HK-2 (cell line): Measurements from ENCODE around the gene ACR.
"Not testable (repeated sequence)": the region's sequence is repeated elsewhere in the genome, so short reads cannot be mapped to it uniquely, and the experiment has no call there.

ENCODE experiments used
- DNase-seq: peaks from one replicate; pipeline ENCODE4 v3.0.0-alpha.2; 2018; ENCODE audit not compliant: unreplicated experiment

Gene ACR

DNA sequence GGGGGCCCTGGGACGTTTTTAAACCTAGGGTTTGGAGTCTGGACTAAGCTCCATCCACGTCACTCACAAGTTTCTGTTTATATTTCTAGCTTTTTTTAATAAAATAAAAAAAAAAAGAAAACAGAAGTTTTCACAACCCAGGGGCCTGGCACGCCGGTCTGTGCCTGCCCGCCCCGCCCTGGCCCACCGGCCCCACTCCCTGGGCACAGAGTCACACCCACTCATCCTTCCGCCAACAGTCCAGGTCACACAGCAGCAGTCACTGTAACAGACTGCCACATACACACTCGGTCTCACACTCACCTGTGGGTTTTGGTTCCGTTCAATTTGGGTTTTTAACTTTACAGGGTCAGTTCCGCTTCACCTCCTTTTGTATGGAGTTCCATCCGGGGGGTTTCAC is 5.3 kb upstream of the ACR start:
- DNase-seq: no peak

DNA sequence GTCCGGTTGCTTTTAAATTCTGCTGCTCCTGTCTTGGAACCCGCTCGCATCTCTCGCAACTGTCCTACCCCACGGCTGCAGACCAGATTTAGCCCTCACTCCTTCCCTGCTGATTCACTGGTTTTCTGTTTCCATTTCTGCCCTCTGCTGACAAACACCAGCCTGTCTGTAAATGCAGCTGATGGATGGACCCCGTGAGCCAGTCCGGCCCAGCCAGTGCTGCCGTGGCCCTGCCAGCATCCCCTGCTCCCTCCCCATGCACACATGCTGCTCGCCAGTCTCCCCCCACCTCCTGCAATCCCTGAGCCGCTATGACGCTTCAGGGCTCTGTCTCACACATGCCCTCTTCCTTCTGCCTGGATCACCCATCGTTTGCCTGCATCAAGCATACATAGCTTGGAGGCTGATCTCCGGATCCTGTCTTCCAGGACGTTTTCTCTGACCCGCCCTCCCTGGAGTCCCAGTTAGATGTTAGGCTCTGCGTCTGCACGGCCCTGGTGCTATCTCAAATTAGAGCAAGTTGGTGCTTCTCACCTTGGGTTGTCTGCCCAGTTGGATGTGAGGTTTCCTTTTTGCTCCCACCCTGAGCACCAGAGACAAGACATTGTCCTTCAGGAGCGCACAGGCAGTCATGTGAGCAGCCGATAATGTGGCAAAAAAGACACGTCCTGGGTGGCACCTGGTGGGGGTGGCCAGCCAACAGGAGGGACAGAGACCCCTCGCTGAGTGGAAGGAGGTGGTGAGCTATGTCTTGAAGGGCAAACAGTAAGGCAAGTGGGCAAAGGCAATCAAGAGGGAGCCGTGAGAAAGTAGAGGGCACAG is 4.3 kb upstream of the ACR start:
- DNase-seq: no peak

DNA sequence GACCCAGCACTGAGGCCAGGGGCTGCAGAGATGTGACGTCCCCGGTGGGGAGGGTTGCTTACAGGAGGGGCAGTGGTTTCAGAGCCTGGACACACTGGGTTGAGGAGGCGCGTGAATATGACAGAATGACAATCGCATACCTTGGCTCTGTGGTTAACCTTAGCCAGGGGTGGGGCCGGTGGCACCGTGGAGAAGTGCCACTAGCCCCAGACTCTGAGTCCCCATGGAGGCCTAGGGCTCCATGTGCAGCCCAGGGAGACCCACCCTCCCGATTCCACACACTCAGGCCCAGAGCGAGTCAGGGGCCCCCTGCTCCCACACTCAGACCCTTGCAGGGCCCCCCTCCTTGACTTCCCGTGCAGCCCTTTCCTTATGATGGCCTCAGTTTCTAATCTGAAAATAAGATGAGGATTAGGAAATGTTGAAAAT is 3.6 kb upstream of the ACR start:
- DNase-seq: no peak

DNA sequence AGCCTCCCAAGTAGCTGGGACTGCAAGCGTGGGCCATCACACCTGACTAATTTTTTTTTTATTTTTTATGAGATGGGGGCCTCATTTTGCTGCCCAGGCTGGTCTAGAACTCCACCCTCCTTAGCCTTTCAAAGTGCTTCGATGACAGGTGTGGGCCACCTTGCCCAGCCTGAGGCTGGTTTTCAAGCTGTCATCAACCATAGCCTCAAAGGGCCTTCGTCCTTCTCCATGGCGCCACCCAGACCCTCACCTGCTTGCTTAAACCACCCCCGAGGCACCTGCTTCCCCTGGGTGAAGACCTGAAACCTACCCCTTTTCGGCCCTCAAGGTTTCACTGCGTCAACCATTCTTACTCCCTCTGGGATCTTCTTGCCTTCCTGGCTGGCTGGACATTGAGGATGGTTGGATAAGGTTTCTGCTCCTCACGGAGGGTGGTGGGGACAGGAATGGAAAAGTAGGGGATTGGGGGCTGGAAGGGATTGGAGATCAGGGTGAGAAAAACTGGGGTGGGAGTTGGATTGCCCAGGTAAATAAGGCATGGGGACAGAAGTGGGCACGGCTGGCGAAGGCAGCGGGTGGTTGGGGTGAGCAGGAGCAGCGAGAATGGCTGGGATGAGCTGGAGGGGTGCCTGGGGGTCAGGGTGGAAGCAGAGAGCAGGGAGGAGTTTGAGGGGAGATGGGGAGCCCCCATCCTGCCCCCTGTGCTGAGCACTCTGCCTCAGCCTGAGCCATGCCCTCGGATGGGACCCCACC is 2.8 kb upstream of the ACR start:
- DNase-seq: no peak

DNA sequence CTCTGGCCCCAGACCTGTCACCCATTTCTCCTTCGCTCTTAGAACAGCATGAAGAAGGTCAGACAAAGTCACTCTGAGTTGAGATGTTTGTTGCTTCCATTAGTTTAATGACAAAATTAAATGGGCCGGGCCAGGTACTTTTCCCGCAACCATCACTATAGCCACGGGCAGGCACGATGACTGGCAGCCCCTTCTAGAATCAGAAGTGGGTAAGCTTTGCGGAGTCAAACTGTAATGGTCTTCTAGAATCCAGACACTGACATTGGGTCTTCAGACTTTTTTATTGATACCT is 2.3 kb upstream of the ACR start:
- no peak for DNase-seq

- no peak for DNase-seq
Measured at GRCh38 chr22:50738649-50739227, 734 bp downstream of the ACR start.

GRCh38 chr22:50739279-50739691 is 1.3 kb downstream of the ACR start:
- DNase-seq: no peak

GRCh38 chr22:50739894-50740293 is 1.9 kb downstream of the ACR start:
- no peak for DNase-seq

GRCh38 chr22:50740714-50741113 is 2.7 kb downstream of the ACR start:
- not testable (repeated sequence) for DNase-seq

- not testable (repeated sequence) for DNase-seq
Measured at GRCh38 chr22:50744424-50744823, 6.4 kb downstream of the ACR start.

GRCh38 chr22:50747521-50747920 is 9.5 kb downstream of the ACR start:
- not testable (repeated sequence) for DNase-seq

GRCh38 chr22:50748630-50749029 is 10.6 kb downstream of the ACR start:
- DNase-seq: not testable (repeated sequence)

DNA sequence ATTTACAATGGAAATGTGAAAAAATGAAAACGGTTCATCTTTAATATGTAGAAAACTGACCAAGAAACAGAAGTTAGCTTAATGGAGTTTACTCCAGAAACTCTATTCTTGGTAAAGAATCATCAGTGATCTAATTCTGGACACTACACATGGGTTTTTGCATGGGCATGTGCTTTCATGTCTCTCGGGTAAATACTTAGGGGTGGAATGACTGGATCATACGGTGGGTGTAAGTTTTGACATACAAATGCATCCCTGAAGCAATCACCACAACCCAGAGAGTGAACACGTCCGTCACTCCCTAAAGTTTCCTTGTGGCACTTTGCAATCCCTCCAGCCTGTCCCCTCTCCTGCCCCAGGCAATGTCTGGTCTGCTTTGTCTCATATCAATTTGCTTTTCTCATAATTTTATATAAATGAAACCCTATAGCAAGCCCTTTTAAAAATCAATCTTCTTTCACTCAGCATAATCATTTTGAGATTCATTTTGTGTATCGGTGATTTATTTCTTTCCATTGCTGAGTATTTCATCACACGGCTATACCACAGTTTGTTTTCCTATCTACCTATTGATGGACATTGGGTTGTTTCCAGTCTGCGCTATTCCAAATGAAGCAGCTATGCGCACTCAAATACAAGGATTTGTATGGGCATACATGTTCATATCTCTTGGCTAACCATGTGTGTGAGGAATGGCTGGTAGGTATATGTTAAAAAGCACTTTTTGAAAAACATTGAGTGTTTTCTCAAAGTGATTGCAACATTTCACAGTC is 11.5 kb downstream of the ACR start:
- DNase-seq: not testable (repeated sequence)

- not testable (repeated sequence) for DNase-seq
Measured at GRCh38 chr22:50755251-50755650, 17.2 kb downstream of the ACR start.

DNA sequence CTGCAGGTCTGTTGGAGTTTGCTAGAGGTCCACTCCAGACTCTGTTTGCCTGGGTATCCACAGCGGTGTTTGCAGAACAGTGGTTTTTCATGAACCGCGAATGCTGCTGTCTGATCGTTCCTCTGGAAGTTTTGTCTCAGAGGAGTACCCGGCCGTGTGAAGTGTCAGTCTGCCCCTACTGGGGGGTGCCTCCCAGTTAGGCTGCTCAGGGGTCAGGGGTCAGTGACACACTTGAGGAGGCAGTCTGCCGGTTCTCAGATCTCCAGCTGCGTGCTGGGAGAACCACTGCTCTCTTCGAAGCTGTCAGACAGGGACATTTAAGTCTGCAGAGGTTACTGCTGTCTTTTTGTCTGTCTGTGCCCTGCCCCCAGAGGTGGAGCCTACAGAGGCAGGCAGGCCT is 18.4 kb downstream of the ACR start:
- not testable (repeated sequence) for DNase-seq

DNA sequence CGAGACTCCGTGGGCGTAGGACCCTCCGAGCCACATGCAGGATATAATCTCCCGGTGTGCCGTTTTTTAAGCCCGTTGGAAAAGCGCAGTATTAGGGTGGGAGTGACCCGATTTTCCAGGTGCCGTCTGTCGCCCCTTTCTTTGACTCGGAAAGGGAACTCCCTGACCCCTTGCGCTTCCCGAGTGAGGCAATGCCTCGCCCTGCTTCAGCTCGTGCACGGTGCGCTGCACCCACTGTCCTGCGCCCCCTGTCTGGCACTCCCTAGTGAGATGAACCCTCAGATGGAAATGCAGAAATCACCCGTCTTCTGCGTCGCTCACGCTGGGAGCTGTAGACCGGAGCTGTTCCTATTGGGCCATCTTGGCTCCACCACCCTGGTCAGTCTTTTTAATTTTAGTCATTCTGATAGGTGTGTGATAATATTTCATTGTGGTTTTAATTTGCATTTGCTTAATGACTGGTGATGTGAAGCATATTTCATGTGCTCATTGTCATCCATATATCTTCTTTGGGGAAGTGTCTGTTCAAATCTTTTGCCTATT is 19.0 kb downstream of the ACR start:
- not testable (repeated sequence) for DNase-seq

DNA sequence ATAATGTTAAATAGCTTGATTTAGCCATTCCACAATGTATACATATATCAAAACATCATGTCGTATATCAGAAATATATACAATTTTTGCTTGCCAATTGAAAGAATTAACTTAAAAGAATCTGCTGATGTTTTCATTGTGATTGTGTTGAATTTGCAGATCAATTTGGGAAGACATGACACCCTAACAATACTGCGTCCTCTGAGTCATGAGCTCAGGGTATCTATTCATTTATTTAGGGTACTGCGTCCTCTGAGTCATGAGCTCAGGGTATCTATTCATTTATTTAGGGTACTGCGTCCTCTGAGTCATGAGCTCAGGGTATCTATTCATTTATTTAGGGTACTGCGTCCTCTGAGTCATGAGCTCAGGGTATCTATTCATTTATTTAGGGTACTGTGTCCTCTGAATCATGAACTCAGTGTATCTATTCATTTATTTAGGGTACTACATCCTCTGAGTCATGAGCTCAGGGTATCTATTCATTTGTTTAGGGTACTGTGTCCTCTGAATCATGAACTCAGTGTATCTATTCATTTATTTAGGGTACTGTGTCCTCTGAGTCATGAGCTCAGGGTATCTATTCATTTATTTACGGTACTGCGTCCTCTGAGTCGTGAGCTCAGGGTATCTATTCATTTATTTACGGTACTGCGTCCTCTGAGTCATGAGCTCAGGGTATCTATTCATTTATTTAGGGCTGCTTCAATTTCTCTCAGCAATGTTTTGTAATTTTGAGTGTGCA is 21.8 kb downstream of the ACR start:
- DNase-seq: not testable (repeated sequence)

- not testable (repeated sequence) for DNase-seq
Measured at GRCh38 chr22:50761829-50762228, 23.8 kb downstream of the ACR start.

DNA sequence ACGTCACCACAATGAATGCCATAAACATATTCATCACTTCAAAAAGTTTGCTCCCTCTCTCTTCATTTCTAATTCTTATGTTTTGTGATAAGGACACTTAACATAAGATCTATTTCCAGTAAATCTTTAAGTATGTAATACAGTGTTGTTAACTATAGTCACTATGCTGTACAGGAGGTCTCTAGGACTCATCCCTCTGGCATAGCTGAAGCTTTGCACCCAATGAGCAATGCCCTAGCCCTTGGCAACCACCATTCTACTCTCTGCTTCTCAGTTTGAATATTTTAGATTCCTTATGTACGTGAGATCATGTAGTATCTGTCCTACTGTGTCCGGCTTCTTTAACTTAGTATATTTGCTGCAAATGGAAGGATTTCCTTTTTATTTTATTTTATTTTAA is 26.3 kb downstream of the ACR start:
- not testable (repeated sequence) for DNase-seq

DNA sequence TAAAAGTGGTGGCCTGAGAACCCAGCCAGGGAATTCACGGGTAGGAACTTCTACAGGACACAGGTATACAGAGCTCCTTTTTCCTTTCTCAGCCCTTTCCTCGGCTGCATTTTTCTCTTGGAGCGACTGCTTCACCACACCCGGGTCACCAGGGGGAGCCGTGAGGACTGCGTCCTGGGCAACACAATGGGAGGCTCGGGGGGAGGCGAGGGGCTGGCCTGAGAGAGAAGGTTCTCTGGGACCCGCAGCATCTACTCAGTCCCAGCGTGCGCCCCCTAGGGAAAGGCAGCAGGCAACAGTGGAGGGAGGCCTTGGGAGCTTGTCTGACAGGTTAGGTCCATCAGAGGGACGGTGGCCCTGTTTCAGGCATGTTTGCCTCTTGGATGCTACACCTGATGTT is 37.1 kb downstream of the ACR start:
- peak; percentile 30 for DNase-seq

DNA sequence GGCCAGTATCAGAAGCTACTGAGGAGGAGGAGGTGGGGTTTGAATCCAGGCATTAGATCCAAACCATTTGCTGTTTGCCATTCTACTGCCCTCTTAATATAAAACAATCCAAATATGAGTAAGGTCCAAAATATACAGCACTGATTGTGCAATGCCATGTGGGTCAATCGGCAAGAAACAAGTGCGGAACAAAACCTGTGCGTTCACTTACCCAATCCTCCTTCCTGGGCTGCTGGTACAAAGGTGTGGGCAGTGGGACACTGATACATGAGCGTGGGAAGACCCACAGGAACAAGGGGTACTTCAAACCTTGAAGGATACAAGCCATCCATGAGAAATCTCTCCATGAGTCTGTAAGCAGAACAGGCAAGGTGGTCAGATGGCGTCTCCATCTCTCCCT is 39.6 kb downstream of the ACR start:
- DNase-seq: not testable (repeated sequence)
